Limb (tissue), 2 donors: ENCODE results near the gene CCDC82.
A peak's percentile ranks its signal among the peaks of the same experiment; 100 is the strongest.

Experiments used
- DNase-seq, 2 donors: peaks; one replicate each; pipeline ENCODE4 v3.0.0-alpha.2; 2016; ENCODE audit errors: extremely low spot score in 2 of 2

The CCDC82 gene

DNA sequence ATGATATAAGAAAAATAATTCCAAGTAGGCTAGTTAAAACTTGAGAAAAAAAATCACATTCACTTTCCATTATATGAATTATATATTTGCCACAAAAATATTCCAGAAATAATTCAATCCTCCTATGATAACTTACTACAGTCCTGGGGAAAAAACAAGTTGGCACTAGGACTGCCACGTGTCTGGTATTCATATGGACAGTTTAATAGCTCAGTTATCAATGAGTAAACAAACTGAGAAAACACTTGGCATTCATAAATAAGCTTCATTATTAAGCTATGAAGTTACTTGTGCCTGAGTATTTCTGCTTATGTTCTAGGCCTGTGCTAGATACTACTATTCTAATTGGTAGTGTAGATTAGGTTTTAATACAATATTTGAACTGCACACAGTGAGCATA is 24.2 kb downstream of the CCDC82 start:
- no peak for DNase-seq

GRCh38 chr11:96361778-96362177 is 27.9 kb downstream of the CCDC82 start:
- DNase-seq: no peak

GRCh38 chr11:96358321-96358720 is 31.4 kb downstream of the CCDC82 start:
- DNase-seq: no peak

GRCh38 chr11:96357794-96358193 is 31.9 kb downstream of the CCDC82 start:
- DNase-seq: no peak

- no peak for DNase-seq
Measured at GRCh38 chr11:96356848-96357247, 32.9 kb downstream of the CCDC82 start.

GRCh38 chr11:96342961-96343711 is 46.6 kb downstream of the CCDC82 start, which contains the start of gene MAML2:
Gene MAML2, minus strand, starts transcription at chr11:96343195. Its CDS starts 1,300 bp downstream, at chr11:96341895.
- DNase-seq: peak; percentile 94 to 95

- DNase-seq: no peak
Measured at GRCh38 chr11:96342014-96342960, 47.4 kb downstream of the CCDC82 start.

GRCh38 chr11:96341211-96342013 is 48.3 kb downstream of the CCDC82 start:
- peak in 1 of 2 donors; percentile 78 for DNase-seq

DNA sequence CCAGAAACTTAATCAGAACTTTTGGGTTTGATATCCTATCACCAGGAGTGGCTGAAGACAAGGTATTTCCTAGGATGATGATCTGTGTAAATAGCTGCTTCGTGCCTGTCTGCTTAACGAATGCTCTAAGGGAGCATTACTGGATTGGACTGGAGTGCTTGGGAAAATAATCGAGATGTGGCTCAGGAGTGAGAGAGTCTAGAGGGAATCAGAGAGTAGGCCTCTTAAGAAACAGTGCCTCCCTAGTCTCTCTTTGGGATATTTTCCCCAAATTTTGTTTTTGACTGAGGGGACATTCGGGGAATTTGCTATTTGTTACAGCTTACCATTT is 49.2 kb downstream of the CCDC82 start:
- DNase-seq: no peak

DNA sequence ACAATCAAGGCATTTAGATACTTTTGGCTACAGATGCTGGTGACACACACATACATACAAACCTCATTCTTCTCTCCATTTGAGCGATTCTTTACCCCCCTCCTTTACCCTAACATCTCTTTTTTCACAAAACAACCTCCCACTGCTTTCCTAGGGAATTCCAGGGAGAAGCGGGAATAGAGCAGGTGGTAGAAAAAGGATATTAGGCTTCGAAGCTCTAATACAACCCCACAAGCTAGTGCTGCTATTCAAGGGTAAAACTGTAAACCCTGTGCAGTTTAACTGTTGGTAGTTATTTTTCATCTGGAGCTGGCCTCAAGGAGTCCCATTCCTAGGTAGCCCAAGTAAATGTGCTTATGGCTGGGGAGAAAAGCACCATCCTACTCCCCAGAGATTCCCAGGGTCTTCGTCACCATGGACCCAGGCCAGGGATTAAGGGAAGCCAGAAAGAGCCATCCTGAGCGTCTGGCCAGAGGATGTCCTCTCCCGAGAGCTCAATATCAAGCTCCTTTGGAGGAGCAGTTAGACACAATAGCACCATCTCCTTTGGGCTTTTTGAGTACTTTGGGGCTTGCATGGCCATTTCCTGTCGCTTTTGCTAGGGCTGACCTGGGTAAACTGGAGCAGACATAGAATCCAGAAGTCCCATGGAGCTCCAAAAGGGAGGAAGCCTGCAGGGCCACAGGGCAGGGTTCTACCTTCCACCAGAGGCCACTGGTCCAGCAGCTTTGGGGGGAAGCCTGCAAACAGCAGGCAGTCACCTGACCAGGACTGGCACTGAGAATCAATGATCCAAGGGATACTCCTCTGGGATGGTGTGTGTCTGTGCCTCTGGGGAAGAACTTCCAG is 49.8 kb downstream of the CCDC82 start:
- DNase-seq: no peak

- no peak for DNase-seq
Measured at GRCh38 chr11:96338910-96339705, 50.6 kb downstream of the CCDC82 start.

DNA sequence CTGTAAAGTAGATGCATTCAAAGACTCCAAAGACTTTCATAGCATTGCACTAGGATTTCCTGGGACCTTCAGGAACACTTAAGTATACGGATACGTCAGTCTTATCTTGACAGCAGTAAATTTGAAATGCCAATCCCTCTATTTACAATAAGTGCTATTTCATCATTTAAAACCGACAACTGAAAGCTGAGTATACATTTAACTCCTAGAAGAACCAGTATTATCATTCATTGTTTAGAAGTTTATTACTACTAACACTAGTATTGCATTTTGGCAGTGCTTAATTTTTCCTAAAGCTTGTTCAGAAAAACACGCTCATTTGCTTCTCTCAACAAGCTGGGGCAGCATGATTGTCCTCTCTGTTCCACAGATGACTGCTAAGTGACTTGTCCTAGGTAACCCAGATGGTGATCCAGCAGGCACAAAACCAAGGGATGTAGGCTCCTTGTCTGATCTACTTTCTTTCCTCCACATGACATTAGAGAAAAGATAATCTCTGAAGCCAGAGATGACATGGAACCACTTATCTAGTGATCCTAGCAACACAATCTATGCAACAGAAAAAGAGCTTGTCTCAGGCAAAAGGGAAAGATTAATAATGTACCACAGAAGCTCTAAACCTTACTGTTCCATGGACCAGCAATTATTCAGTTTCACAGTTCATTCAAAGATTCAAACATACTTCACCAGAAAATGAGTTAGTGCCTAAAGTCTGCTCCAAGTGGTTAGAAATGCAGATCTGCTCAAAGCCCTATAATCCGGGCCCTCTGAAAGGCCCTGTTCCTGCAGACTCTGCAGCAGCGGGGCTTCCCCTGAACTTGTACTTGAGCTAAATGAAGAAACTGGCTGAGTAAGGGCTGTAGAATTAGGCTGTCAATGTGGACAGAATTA is 51.9 kb downstream of the CCDC82 start:
- no peak for DNase-seq

GRCh38 chr11:96335388-96335787 is 54.3 kb downstream of the CCDC82 start:
- no peak for DNase-seq

GRCh38 chr11:96334219-96334618 is 55.5 kb downstream of the CCDC82 start:
- DNase-seq: no peak

DNA sequence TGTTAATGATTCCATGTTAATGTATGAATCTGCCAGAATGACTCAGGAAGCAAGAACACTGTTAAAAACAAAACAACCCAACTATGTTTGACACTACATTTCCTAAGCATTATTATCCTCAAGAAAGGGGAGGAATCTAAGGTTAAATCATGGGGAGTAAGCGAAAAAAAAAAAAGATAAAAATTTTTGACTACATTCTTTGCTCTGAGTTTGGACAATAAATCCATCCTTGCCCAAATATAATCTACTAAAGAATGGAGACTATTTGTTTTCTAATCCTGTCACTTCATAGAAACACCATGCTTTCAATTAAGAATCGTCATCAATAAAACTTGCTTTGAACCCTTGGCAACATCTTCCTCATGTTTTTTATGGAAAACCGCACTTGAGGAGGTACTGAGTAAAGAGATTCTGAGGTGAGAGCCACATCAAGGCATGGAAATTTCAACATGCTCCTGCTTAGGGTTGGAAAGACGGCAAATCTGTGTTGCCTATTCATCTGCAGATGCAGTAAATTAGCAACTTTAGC is 56.5 kb downstream of the CCDC82 start:
- DNase-seq: no peak

DNA sequence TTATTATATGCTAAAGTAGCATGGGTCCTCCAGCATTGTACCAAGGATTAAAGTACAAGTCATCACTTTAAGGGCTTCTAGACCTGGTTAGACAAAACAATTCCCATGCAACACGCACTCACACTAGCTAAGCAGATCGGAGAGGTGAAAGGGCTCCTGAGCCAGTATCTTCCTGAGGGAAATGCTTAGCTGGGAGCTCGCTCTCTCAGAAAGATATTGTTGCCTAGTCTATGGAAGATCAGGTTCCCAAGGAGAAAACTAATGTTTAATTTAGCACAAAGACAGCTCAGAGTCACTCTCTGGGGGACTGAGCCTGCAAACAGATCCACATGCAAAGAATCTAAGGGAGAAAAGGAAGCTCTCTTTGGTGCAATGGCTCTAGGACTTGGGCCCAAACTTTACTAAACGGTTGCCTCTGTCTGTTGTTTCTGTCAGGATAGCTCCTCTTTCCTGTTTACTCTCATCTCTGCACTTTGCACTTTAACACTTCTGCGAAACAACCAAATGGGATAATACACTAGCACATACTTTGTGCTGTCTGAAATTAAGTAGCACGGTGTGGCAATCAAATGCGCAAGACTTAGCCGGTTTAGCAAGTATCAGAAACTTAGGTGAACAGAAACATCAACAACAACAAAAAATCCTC is 57.5 kb downstream of the CCDC82 start:
- DNase-seq: no peak

- DNase-seq: no peak
Measured at GRCh38 chr11:96331699-96332116, 58.0 kb downstream of the CCDC82 start.

DNA sequence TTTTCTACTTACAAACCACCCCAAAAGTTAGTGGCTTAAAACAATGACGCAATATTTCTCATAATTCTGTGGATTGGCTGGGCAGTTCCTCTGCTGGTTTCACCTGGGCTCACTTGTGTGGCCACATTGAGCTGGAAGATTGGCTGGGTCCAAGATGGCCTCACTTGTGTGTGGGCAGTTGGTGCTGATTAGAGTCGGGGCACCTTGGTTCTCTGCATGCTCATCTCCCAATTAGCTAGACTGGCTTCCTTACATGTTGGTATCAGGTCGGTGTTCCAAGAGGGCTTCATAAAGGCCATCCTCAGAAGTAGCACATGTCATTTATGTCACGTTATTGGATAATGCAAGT is 59.2 kb downstream of the CCDC82 start:
- no peak for DNase-seq
